HG02642 (cell line): ENCODE results near the gene ARHGAP42.

Experiments used
- ATAC-seq: cut with Tn5 transposase; IDR thresholded peaks from one replicate; pipeline ENCODE4 v1.9.1; 2021; ENCODE audit warnings: mild to moderate bottlenecking; ENCODE audit not compliant: unreplicated experiment, poor library complexity

Gene ARHGAP42

GRCh38 chr11:100857236-100858005 is 170.3 kb downstream of the ARHGAP42 start:
- no peak for ATAC-seq

- no peak for ATAC-seq
These were observed 173.4 kb downstream of the ARHGAP42 start for GRCh38 chr11:100860318-100861155.

GRCh38 chr11:100861212-100861611 is 174.1 kb downstream of the ARHGAP42 start:
- no peak for ATAC-seq

GRCh38 chr11:100863080-100863581 is 176.0 kb downstream of the ARHGAP42 start:
- peak; percentile 80 for ATAC-seq

GRCh38 chr11:100865443-100866065 is 178.5 kb downstream of the ARHGAP42 start:
- no peak for ATAC-seq

GRCh38 chr11:100866453-100866852 is 179.4 kb downstream of the ARHGAP42 start:
- ATAC-seq = no peak

- ATAC-seq = no peak
These were observed 180.5 kb downstream of the ARHGAP42 start for GRCh38 chr11:100867606-100868005.

GRCh38 chr11:100869328-100869727 is 182.2 kb downstream of the ARHGAP42 start:
- no peak for ATAC-seq

GRCh38 chr11:100870138-100870537 is 183.1 kb downstream of the ARHGAP42 start:
- ATAC-seq = no peak

GRCh38 chr11:100872951-100873740 is 186.1 kb downstream of the ARHGAP42 start:
- no peak for ATAC-seq

GRCh38 chr11:100874203-100874602 is 187.1 kb downstream of the ARHGAP42 start:
- no peak for ATAC-seq

GRCh38 chr11:100875521-100875869 is 188.4 kb downstream of the ARHGAP42 start:
- no peak for ATAC-seq

- ATAC-seq = peak; percentile 73
These were observed 189.9 kb downstream of the ARHGAP42 start for GRCh38 chr11:100876815-100877520.

- ATAC-seq = no peak
These were observed 191.4 kb downstream of the ARHGAP42 start for GRCh38 chr11:100878474-100878873.

GRCh38 chr11:100882957-100883356 is 195.9 kb downstream of the ARHGAP42 start:
- no peak for ATAC-seq

GRCh38 chr11:100883830-100884229 is 196.7 kb downstream of the ARHGAP42 start:
- no peak for ATAC-seq

GRCh38 chr11:100887659-100888058 is 200.6 kb downstream of the ARHGAP42 start:
- ATAC-seq = no peak

GRCh38 chr11:100888836-100889235 is 201.7 kb downstream of the ARHGAP42 start:
- ATAC-seq = no peak

GRCh38 chr11:100889758-100890157 is 202.7 kb downstream of the ARHGAP42 start:
- ATAC-seq = no peak
